ENCODE results near the gene SIK3. TPM values are rescaled to one million over a fixed set of nuclear protein-coding genes. Genes with fewer than 3 reads are reported as not detected.
"Not testable (repeated sequence)": the region's sequence is repeated elsewhere in the genome, so short reads cannot be mapped to it uniquely, and the experiment has no call there.

SIK3 gene
- total RNA-seq, 2 experiments from 2014 or later: 36.4 to 43.0 TPM

- ChIA-PET CTCF (interaction anchor here (1.0 kb wide), 1 partner anchor 10 kb away, joined by 4 read pairs; no protein-coding TSS in a partner anchor), POLR2A (interaction anchor here (1.4 kb wide), 1 partner anchor 15 kb away, joined by 8 read pairs; the partner anchor contains the start of gene PAFAH1B2)
- no peak for DNase-seq
- no peak overlapping the region for H3K27ac Mint-ChIP-seq
- H3K4me1 Mint-ChIP-seq: no peaks in the 10 kb centered on the region
- H3K4me3 Mint-ChIP-seq: no peak overlapping the region
- H3K9me3 Mint-ChIP-seq: no peaks in the 10 kb centered on the region
- H3K27me3 Mint-ChIP-seq: peaks cover 10% of the 10 kb centered on the region
- no peaks in the 10 kb centered on the region for H3K36me3 Mint-ChIP-seq (ENCODE audit: low read depth)
These were observed 30.1 kb upstream of the SIK3 start for GRCh38 chr11:117128289-117128688.

GRCh38 chr11:117127171-117127901 lies 29.1 kb upstream of the SIK3 start:
- peaks cover 17% of the 10 kb centered on the region for H3K27me3 Mint-ChIP-seq
- no peaks in the 10 kb centered on the region for H3K36me3 Mint-ChIP-seq (ENCODE audit: low read depth)
- no peaks in the 10 kb centered on the region for H3K9me3 Mint-ChIP-seq
- POLR2A ChIA-PET: interaction anchor here (1.4 kb wide), 1 partner anchor 16 kb away, joined by 8 read pairs; the partner anchor contains the start of gene PAFAH1B2
- H3K4me1 Mint-ChIP-seq: no peaks in the 10 kb centered on the region
- no peak overlapping the region for H3K27ac Mint-ChIP-seq
- CTCF ChIA-PET: interaction anchor here (0.7 to 1.0 kb wide), 2 partner anchors 9 to 114 kb away, joined by 3 to 4 read pairs; no protein-coding TSS in a partner anchor
- no peak for DNase-seq
- no peak overlapping the region for H3K4me3 Mint-ChIP-seq

- Mint-ChIP-seq H3K4me3 (no peak overlapping the region), H3K27ac (no peak overlapping the region), H3K27me3 (peaks cover 17% of the 10 kb centered on the region), H3K36me3 (ENCODE audit: low read depth) (no peaks in the 10 kb centered on the region), H3K9me3 (no peaks in the 10 kb centered on the region), H3K4me1 (no peaks in the 10 kb centered on the region)
- DNase-seq: no peak
- POLR2A ChIA-PET: interaction anchor here (1.4 kb wide), 1 partner anchor 17 kb away, joined by 8 read pairs; the partner anchor contains the start of gene PAFAH1B2
- CTCF ChIA-PET: no interaction called here
These were observed 28.2 kb upstream of the SIK3 start for GRCh38 chr11:117126223-117126965.

GRCh38 chr11:117122556-117122955 lies 24.3 kb upstream of the SIK3 start:
- Mint-ChIP-seq H3K4me3 (no peak overlapping the region), H3K27me3 (peaks cover 14% of the 10 kb centered on the region), H3K36me3 (ENCODE audit: low read depth) (no peaks in the 10 kb centered on the region), H3K9me3 (no peaks in the 10 kb centered on the region), H3K27ac (no peak overlapping the region), H3K4me1 (no peaks in the 10 kb centered on the region)
- no peak for DNase-seq
- CTCF ChIA-PET: interaction anchor here (1.0 to 1.6 kb wide), 4 partner anchors 11 to 334 kb away, joined by 3 to 5 read pairs (median 4); no protein-coding TSS in a partner anchor
- POLR2A ChIA-PET: no interaction called here

DNA sequence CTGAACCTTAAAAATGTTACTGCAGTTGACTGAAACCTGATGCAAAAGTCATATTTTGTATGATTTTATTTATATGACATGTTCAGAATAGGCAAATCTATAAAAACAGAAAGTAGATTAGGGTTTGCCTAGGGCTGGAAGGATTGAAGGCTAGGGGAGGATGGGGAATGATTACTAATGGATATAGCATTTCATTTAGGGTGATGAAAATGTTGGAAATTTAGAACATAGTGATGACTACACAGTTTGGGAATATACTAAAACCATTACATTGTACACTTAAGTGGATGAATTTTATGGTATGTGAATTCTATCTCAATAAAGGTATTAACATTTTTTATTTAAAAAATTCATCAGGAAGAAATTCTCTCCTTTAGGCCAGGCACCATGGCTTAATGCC lies 22.9 kb upstream of the SIK3 start:
- Mint-ChIP-seq H3K27me3 (peaks cover 9% of the 10 kb centered on the region), H3K9me3 (no peaks in the 10 kb centered on the region), H3K27ac (no peak overlapping the region), H3K4me3 (no peak overlapping the region), H3K36me3 (ENCODE audit: low read depth) (no peaks in the 10 kb centered on the region), H3K4me1 (no peaks in the 10 kb centered on the region)
- DNase-seq: no peak
- POLR2A ChIA-PET: no interaction called here
- CTCF ChIA-PET: no interaction called here

GRCh38 chr11:117117681-117118080 lies 19.5 kb upstream of the SIK3 start:
- CTCF ChIA-PET: interaction anchor here (0.6 to 1.9 kb wide), 3 partner anchors 10 to 327 kb away, joined by 3 to 4 read pairs (median 4); partner anchors contain the start of gene APOA5
- H3K4me3 Mint-ChIP-seq: no peak overlapping the region

DNA sequence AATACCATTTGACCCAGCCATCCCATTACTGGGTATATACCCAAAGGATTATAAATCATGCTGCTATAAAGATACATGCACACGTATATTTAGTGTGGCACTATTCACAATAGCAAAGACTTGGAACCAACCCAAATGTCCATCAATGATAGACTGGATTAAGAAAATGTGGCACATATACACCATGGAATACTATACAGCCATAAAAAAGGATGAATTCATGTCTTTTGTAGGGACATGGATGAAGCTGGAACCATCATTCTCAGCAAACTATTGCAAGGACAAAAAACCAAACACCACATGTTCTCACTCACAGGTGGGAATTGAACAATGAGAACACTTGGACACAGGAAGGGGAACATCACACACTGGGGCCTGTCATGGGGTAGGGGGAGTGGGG lies 14.7 kb upstream of the SIK3 start:
- H3K27me3 Mint-ChIP-seq; H3K27ac Mint-ChIP-seq; H3K9me3 Mint-ChIP-seq; H3K4me3 Mint-ChIP-seq; H3K36me3 Mint-ChIP-seq (ENCODE audit: low read depth); H3K4me1 Mint-ChIP-seq; POLR2A ChIA-PET; DNase-seq: not testable (repeated sequence)
- CTCF ChIA-PET: interaction anchor here (0.6 to 1.6 kb wide), 2 partner anchors 7 to 50 kb away, joined by 3 to 6 read pairs; no protein-coding TSS in a partner anchor

More at GRCh38 chr11:117117681-117118080, 19.5 kb upstream of the SIK3 start:
- H3K9me3 Mint-ChIP-seq: no peaks in the 10 kb centered on the region
- DNase-seq: no peak
- POLR2A ChIA-PET: no interaction called here
- no peak overlapping the region for H3K27ac Mint-ChIP-seq
- peaks cover 2% of the 10 kb centered on the region for H3K27me3 Mint-ChIP-seq
- peaks cover under 1% of the 10 kb centered on the region for H3K4me1 Mint-ChIP-seq
- H3K36me3 Mint-ChIP-seq (ENCODE audit: low read depth): no peaks in the 10 kb centered on the region

- H3K36me3 Mint-ChIP-seq (ENCODE audit: low read depth); DNase-seq; H3K4me3 Mint-ChIP-seq; H3K4me1 Mint-ChIP-seq; CTCF ChIA-PET; H3K27ac Mint-ChIP-seq; POLR2A ChIA-PET; H3K9me3 Mint-ChIP-seq; H3K27me3 Mint-ChIP-seq: not testable (repeated sequence)
These were observed 14.3 kb upstream of the SIK3 start for GRCh38 chr11:117112497-117112896.

- Mint-ChIP-seq H3K27me3 (no peaks in the 10 kb centered on the region), H3K4me1 (peaks cover 5% of the 10 kb centered on the region), H3K27ac (no peak overlapping the region), H3K36me3 (ENCODE audit: low read depth) (no peaks in the 10 kb centered on the region), H3K9me3 (no peaks in the 10 kb centered on the region), H3K4me3 (no peak overlapping the region)
- ChIA-PET POLR2A (no interaction called here), CTCF (interaction anchor here (0.7 to 8.9 kb wide), 5 partner anchors 37 to 379 kb away, joined by 3 to 84 read pairs (median 3); partner anchors contain the start of gene APOA5)
- no peak for DNase-seq
These were observed 12.2 kb upstream of the SIK3 start for GRCh38 chr11:117110294-117110950.

DNA sequence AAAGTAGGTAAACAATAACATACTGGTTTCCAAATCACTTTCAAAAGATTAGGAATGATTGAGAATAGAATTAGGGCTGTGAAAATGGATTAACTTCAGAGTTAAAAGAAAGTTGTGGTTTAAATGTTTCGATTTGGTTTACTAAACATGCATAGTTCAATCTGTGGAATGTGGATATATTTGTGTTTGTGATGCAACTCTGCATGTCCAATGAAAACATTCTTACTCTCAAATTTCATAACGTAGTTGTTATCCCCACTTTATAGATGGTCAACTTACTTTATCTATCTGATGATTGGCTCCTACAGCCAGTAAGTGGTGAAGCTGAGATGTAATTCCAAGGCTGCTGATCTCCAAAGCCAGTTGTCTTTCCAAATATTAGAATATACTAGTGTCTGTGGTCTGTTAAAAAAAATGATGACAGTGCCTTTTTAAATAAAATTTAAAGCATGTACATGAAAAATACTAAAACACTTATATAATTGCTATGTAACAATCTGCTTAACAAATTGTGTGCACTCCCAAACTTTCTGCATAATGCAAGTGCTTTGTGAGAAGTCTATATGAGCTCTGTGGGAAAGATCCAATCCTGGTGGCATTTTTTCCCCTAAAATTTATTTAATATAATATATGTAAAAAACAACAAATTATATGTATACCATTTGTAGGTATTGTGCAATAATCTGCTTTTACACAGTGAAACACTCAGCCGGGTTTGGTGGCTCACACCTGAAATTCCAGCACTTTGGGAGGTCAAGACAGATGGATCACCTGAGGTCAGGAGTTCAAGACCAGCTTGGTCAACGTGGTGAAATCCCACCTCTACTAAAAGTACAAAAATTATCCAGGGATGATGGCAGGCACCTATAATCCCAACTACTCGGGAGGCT lies 9.7 kb upstream of the SIK3 start:
- no peak for DNase-seq
- Mint-ChIP-seq H3K9me3 (no peaks in the 10 kb centered on the region), H3K4me3 (no peak overlapping the region), H3K4me1 (peaks cover 5% of the 10 kb centered on the region), H3K36me3 (ENCODE audit: low read depth) (no peaks in the 10 kb centered on the region), H3K27me3 (no peaks in the 10 kb centered on the region), H3K27ac (no peak overlapping the region)
- POLR2A ChIA-PET: no interaction called here
- CTCF ChIA-PET: interaction anchor here (1.5 to 8.9 kb wide), 3 partner anchors 10 to 315 kb away, joined by 4 to 84 read pairs (median 31); partner anchors contain the start of genes APOA5 and SIK3

GRCh38 chr11:117100556-117100955 lies 2.3 kb upstream of the SIK3 start:
- no peak overlapping the region for H3K27ac Mint-ChIP-seq

GRCh38 chr11:117099696-117100095 lies 1.5 kb upstream of the SIK3 start:
- H3K36me3 Mint-ChIP-seq (ENCODE audit: low read depth): peaks cover 7% of the 10 kb centered on the region
- ChIA-PET POLR2A (interaction anchor here (0.9 to 6.3 kb wide), 3 partner anchors 36 to 247 kb away, joined by 3 to 58 read pairs (median 3); no protein-coding TSS in a partner anchor), CTCF (interaction anchor here (1.4 to 4.3 kb wide), 5 partner anchors 219 to 367 kb away, joined by 3 to 37 read pairs (median 13); partner anchors contain the start of gene APOA5)
- no peak for DNase-seq
- no peaks in the 10 kb centered on the region for H3K27me3 Mint-ChIP-seq
- no peaks in the 10 kb centered on the region for H3K9me3 Mint-ChIP-seq
- H3K27ac Mint-ChIP-seq: no peak overlapping the region
- H3K4me1 Mint-ChIP-seq: peaks cover 50% of the 10 kb centered on the region
- no peak overlapping the region for H3K4me3 Mint-ChIP-seq

More at GRCh38 chr11:117100556-117100955, 2.3 kb upstream of the SIK3 start:
- Mint-ChIP-seq H3K9me3 (no peaks in the 10 kb centered on the region), H3K4me3 (no peak overlapping the region), H3K36me3 (ENCODE audit: low read depth) (peaks cover 7% of the 10 kb centered on the region), H3K27me3 (no peaks in the 10 kb centered on the region), H3K4me1 (peaks cover 42% of the 10 kb centered on the region)
- no peak for DNase-seq
- CTCF ChIA-PET: interaction anchor here (1.4 to 4.3 kb wide), 5 partner anchors 220 to 368 kb away, joined by 3 to 37 read pairs (median 13); partner anchors contain the start of gene APOA5
- POLR2A ChIA-PET: interaction anchor here (6.3 kb wide), 1 partner anchor 248 kb away, joined by 58 read pairs; no protein-coding TSS in a partner anchor
